Chondrocyte (in vitro differentiated cells): ENCODE measurements around the gene CASP9. TPM values are rescaled to one million over a fixed set of nuclear protein-coding genes. Genes with fewer than 3 reads are reported as not detected.
"Not testable (repeated sequence)": the region's sequence is repeated elsewhere in the genome, so short reads cannot be mapped to it uniquely, and the experiment has no call there.

Experiments
- DNase-seq: peaks from one replicate; pipeline ENCODE4 v3.0.0; 2021; ENCODE audit warnings: mixed read lengths, low spot score
- H3K27ac Mint-ChIP-seq: one replicate; pipeline ENCODE4 v1.8.0; 2021; ENCODE audit warnings: mild to moderate bottlenecking, moderate library complexity, mixed read lengths; ENCODE audit not compliant: unreplicated experiment
- H3K27me3 Mint-ChIP-seq: 2 replicates; pipeline ENCODE4 v1.8.0; 2021; ENCODE audit warnings: low read depth, mixed read lengths
- H3K36me3 Mint-ChIP-seq: 2 replicates; pipeline ENCODE4 v1.8.0; 2021; ENCODE audit warnings: low read depth, mixed read lengths
- H3K4me1 Mint-ChIP-seq: 2 replicates; pipeline ENCODE4 v1.8.0; 2021; ENCODE audit warnings: low read depth, mild to moderate bottlenecking, mixed read lengths
- H3K4me3 Mint-ChIP-seq: one replicate; pipeline ENCODE4 v1.8.0; 2021; ENCODE audit warnings: mild to moderate bottlenecking, moderate library complexity, mixed read lengths; ENCODE audit not compliant: unreplicated experiment
- H3K9me3 Mint-ChIP-seq: 2 replicates; pipeline ENCODE4 v1.8.0; 2021; ENCODE audit warnings: low read depth, mixed read lengths
- total RNA-seq: library from RNA; stranded (reverse); gene quantifications from 3 replicates; pipeline ENCODE4 v1.2.1, GENCODE V29; 2021
- TF ChIP-seq, protein P1 (sequence below): fragments of 200-600 bp; sonication (generic); IDR thresholded peaks from 2 replicates; pipeline ENCODE4 v1.5.0; 2021; ENCODE audit warnings: antibody characterized with exemption, mild to moderate bottlenecking, moderate library complexity

Gene CASP9
- total RNA-seq, 1 donor from 2014 or later = 11.6 TPM

- H3K4me3 Mint-ChIP-seq = no peak within 1 kb of the TSS
These were observed 48.2 kb downstream of the CASP9 start, which contains the start of gene CELA2B for GRCh38 chr1:15475752-15476314. Gene CELA2B, plus strand, starts transcription at chr1:15476104. Its CDS starts 22 bp downstream, at chr1:15476126.

DNA sequence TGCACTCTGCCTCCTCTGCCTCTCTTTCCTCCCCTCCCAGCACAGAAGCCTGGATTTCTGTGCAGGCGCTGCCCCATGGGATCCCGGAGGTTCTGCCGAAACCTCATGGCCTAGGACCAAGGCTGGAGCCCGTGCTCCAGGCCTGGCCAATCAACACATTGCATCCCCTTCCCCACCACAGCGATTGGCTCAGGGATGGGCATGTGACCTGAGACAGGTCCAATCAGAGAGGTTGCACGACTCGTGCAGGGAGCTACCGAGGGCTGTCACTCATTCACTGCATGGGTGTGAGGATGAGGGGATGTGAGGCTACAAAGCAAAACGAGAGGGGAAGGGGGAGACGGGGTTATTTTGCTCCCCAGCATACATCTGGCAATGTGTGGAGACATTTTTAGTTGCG is 51.4 kb downstream of the CASP9 start:
- H3K9me3 Mint-ChIP-seq = no peaks in the 10 kb centered on the region
- H3K27ac Mint-ChIP-seq = no peak overlapping the region
- no peak overlapping the region for H3K4me3 Mint-ChIP-seq
- H3K36me3 Mint-ChIP-seq = peaks cover 1% of the 10 kb centered on the region
- TF ChIP-seq, protein P1, sequence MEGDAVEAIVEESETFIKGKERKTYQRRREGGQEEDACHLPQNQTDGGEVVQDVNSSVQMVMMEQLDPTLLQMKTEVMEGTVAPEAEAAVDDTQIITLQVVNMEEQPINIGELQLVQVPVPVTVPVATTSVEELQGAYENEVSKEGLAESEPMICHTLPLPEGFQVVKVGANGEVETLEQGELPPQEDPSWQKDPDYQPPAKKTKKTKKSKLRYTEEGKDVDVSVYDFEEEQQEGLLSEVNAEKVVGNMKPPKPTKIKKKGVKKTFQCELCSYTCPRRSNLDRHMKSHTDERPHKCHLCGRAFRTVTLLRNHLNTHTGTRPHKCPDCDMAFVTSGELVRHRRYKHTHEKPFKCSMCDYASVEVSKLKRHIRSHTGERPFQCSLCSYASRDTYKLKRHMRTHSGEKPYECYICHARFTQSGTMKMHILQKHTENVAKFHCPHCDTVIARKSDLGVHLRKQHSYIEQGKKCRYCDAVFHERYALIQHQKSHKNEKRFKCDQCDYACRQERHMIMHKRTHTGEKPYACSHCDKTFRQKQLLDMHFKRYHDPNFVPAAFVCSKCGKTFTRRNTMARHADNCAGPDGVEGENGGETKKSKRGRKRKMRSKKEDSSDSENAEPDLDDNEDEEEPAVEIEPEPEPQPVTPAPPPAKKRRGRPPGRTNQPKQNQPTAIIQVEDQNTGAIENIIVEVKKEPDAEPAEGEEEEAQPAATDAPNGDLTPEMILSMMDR = no peak
- DNase-seq = no peak
- no peaks in the 10 kb centered on the region for H3K4me1 Mint-ChIP-seq
- no peaks in the 10 kb centered on the region for H3K27me3 Mint-ChIP-seq

More at GRCh38 chr1:15475752-15476314, 48.2 kb downstream of the CASP9 start, which contains the start of gene CELA2B:
- Mint-ChIP-seq H3K36me3 (no peaks in the 10 kb centered on the region), H3K27me3 (no peaks in the 10 kb centered on the region), H3K4me1 (no peaks in the 10 kb centered on the region), H3K9me3 (no peaks in the 10 kb centered on the region), H3K27ac (no peak within 1 kb of the TSS)
- DNase-seq = no peak
- TF ChIP-seq, protein P1 = no peak

DNA sequence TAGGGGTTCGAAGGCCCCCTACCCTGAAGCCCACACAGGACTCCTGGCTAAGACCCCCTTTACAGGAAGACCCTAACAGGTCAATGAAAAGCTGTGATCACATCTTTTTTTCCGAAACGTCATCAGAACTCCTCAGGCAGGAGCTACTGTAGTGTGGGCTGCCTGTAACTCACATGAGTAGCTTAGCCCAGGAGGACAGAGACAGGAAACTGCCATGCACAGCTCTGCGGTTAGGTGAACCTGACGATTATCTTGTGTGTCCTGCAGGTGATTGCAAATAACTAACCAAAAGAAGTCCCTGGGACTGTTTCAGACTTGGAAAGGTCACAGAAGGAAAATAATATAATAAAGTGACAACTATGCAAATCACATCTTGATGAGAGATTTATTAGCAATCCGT is 52.3 kb downstream of the CASP9 start:
- H3K4me3 Mint-ChIP-seq, H3K9me3 Mint-ChIP-seq, H3K4me1 Mint-ChIP-seq, H3K27ac Mint-ChIP-seq, H3K27me3 Mint-ChIP-seq, H3K36me3 Mint-ChIP-seq, DNase-seq: not testable (repeated sequence)

GRCh38 chr1:15471067-15471466 is 52.9 kb downstream of the CASP9 start:
- DNase-seq, H3K36me3 Mint-ChIP-seq, H3K27me3 Mint-ChIP-seq, H3K9me3 Mint-ChIP-seq, H3K4me1 Mint-ChIP-seq, H3K27ac Mint-ChIP-seq, H3K4me3 Mint-ChIP-seq: not testable (repeated sequence)

- not testable (repeated sequence) for H3K27ac Mint-ChIP-seq, H3K36me3 Mint-ChIP-seq, H3K4me3 Mint-ChIP-seq, DNase-seq, H3K27me3 Mint-ChIP-seq, H3K4me1 Mint-ChIP-seq, H3K9me3 Mint-ChIP-seq
These were observed 54.1 kb downstream of the CASP9 start for GRCh38 chr1:15469821-15470448.

- TF ChIP-seq, protein P1 = no peak
- peaks cover 1% of the 10 kb centered on the region for H3K36me3 Mint-ChIP-seq
- no peak for DNase-seq
- H3K4me1 Mint-ChIP-seq = no peaks in the 10 kb centered on the region
- H3K9me3 Mint-ChIP-seq = no peaks in the 10 kb centered on the region
- no peak overlapping the region for H3K27ac Mint-ChIP-seq
- H3K27me3 Mint-ChIP-seq = no peaks in the 10 kb centered on the region
- H3K4me3 Mint-ChIP-seq = no peak overlapping the region
These were observed 54.7 kb downstream of the CASP9 start for GRCh38 chr1:15469361-15469760.

GRCh38 chr1:15468145-15468544 is 55.9 kb downstream of the CASP9 start:
- Mint-ChIP-seq H3K4me3 (no peak overlapping the region), H3K27me3 (no peaks in the 10 kb centered on the region), H3K27ac (no peak overlapping the region), H3K4me1 (no peaks in the 10 kb centered on the region), H3K36me3 (peaks cover 1% of the 10 kb centered on the region), H3K9me3 (no peaks in the 10 kb centered on the region)
- TF ChIP-seq, protein P1 = no peak
- DNase-seq = no peak

DNA sequence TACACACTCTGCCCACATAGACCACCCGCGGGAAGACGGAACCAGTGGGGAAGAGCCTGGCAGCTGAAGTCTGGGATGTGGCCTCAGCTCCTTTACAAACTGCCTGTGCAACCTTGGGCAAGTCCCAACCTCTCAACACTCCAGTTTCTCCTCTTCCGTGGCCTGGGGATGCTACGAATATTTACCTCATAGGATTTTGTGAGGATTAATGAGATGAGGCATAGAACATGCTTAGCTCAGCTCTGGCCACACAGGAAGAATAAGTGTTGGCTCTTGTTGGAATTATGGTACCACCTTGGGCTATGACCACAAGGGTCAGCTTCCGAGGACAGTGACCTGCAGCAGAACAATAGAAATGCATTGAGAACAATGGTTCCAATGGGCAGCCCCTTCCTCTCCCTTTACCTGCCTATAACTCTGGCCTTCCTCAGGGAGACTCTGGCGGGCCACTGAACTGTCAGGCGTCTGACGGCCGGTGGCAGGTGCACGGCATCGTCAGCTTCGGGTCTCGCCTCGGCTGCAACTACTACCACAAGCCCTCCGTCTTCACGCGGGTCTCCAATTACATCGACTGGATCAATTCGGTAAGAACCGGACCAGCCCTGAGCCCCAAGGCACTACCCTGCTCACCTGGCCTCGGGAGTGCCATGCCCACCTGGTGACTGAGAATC is 56.9 kb downstream of the CASP9 start:
- H3K9me3 Mint-ChIP-seq, H3K4me1 Mint-ChIP-seq, DNase-seq, H3K27ac Mint-ChIP-seq, H3K36me3 Mint-ChIP-seq, H3K4me3 Mint-ChIP-seq, H3K27me3 Mint-ChIP-seq: not testable (repeated sequence)
